Transverse colon (tissue), 4 donors: ENCODE measurements around the gene SCD.

ENCODE experiments used
- EP300 ChIP-seq: sonication (generic); formaldehyde crosslinking; IDR thresholded peaks from one replicate; pipeline ENCODE4 v1.6.1; 2017; ENCODE audit warnings: antibody characterized with exemption, low read depth
- POLR2A ChIP-seq: fragments of 450-650 bp; IDR thresholded peaks from one replicate; pipeline ENCODE4 v1.6.1; 2016; ENCODE audit warnings: antibody characterized with exemption, mild to moderate bottlenecking, moderate library complexity
- POLR2AphosphoS5 ChIP-seq, 3 donors: sonication (generic); formaldehyde crosslinking; IDR thresholded peaks; one replicate each; pipeline ENCODE4 v1.6.1; 2016; ENCODE audit warnings: antibody characterized with exemption in 3 of 3
- TF ChIP-seq, protein P1 (sequence below), 5 experiments: fragments of 200-600 bp in 3 of 5; fragments of 450-650 bp in 2 of 5; sonication (generic) in 3 of 5; IDR thresholded peaks; 1 replicate in 2 of 5; 2 replicates in 3 of 5; pipeline ENCODE4 v1.5.1; 2016 to 2017; ENCODE audit warnings: antibody characterized with exemption in 5 of 5, inconsistent platforms in 3 of 5, mild to moderate bottlenecking in 2 of 5, moderate library complexity in 1 of 5

DNA sequence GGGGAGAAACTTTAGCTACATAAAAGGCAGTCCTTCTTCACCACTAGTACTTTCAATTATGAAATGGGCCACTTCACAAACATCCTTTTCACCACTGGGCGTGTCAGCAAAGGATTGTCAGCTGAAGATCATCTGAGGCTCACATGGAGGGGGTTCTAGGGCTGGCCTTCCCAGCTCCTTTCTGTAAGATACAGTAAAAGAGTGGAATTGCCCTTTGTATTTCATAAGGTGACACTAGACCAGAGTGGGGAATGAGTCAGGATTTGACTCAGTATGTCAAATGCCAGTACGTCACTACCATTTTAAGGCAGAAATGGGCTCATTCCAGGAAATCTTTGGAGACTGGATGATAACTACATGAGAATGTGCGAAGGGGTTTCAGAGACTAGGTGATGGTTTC lies 39.3 kb upstream of the SCD start:
- TF ChIP-seq, protein P1, sequence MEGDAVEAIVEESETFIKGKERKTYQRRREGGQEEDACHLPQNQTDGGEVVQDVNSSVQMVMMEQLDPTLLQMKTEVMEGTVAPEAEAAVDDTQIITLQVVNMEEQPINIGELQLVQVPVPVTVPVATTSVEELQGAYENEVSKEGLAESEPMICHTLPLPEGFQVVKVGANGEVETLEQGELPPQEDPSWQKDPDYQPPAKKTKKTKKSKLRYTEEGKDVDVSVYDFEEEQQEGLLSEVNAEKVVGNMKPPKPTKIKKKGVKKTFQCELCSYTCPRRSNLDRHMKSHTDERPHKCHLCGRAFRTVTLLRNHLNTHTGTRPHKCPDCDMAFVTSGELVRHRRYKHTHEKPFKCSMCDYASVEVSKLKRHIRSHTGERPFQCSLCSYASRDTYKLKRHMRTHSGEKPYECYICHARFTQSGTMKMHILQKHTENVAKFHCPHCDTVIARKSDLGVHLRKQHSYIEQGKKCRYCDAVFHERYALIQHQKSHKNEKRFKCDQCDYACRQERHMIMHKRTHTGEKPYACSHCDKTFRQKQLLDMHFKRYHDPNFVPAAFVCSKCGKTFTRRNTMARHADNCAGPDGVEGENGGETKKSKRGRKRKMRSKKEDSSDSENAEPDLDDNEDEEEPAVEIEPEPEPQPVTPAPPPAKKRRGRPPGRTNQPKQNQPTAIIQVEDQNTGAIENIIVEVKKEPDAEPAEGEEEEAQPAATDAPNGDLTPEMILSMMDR (IDR thresholded peaks at IDR 0.05) = no peak
- TF ChIP-seq EP300 (no peak), POLR2A (no peak), POLR2AphosphoS5 (IDR thresholded peaks at IDR 0.05) (no peak)
